Tibial nerve (tissue), 4 donors: ENCODE results near the gene KIF17. TPM values are rescaled to one million over a fixed set of nuclear protein-coding genes. Genes with fewer than 3 reads are reported as not detected.

Source experiments
- DNase-seq, 2 donors: peaks; one replicate each; pipeline ENCODE4 v3.0.0-alpha.2; 2019; ENCODE audit warnings: low spot score in 2 of 2
- H3K27ac ChIP-seq, 4 donors: fragments of 200-600 bp; sonication (generic) in 3 of 4; one replicate each; pipeline ENCODE4 v1.5.1; 2017 to 2019; ENCODE audit warnings: mild to moderate bottlenecking in 1 of 4
- H3K27me3 ChIP-seq, 2 donors: fragments of 200-600 bp; sonication (generic) in 1 of 2; one replicate each; pipeline versions ENCODE4 v1.5.1 to v1.6.0; 2017 to 2019
- H3K36me3 ChIP-seq, 3 donors: fragments of 200-600 bp; sonication (generic); one replicate each; pipeline ENCODE4 v1.5.1; 2018 to 2019
- H3K4me1 ChIP-seq, 4 donors: fragments of 200-600 bp; sonication (generic) in 3 of 4; one replicate each; pipeline ENCODE4 v1.5.1; 2017 to 2019
- H3K4me3 ChIP-seq, 4 donors: fragments of 200-600 bp; sonication (generic) in 3 of 4; one replicate each; pipeline ENCODE4 v1.5.1; 2017 to 2019; ENCODE audit warnings: mild to moderate bottlenecking in 1 of 4, moderate library complexity in 1 of 4
- H3K9me3 ChIP-seq, 4 donors: fragments of 200-600 bp; sonication (generic) in 3 of 4; one replicate each; pipeline ENCODE4 v1.5.1; 2017 to 2019
- EP300 ChIP-seq, 2 donors: sonication (generic); formaldehyde crosslinking; IDR thresholded peaks; one replicate each; pipeline ENCODE4 v1.6.1; 2017; ENCODE audit warnings: antibody characterized with exemption in 2 of 2, mild to moderate bottlenecking in 1 of 2
- POLR2A ChIP-seq, 2 donors: fragments of 450-650 bp; IDR thresholded peaks; one replicate each; pipeline ENCODE4 v1.6.1; 2017; ENCODE audit warnings: antibody characterized with exemption in 2 of 2, mild to moderate bottlenecking in 2 of 2, moderate library complexity in 2 of 2
- WGBS, 2 donors: methylation state at CpG; one replicate each; pipeline ENCODE4 v1.1.5; 2018; 5-methylcytosine and 5-hydroxymethylcytosine counted together
- total RNA-seq, 4 donors: library from RNA; depleted of rRNA; stranded (reverse); fragments of >200 nt; gene quantifications; one replicate each; pipeline ENCODE4 v1.1.0, GENCODE V29; 2016
- TF ChIP-seq, protein P1 (sequence below), 5 experiments: fragments of 200-600 bp in 3 of 5; fragments of 450-650 bp in 2 of 5; sonication (generic) in 3 of 5; IDR thresholded peaks; one replicate each; pipeline ENCODE4 v1.5.1; 2016 to 2019; ENCODE audit warnings: antibody characterized with exemption in 5 of 5, mild to moderate bottlenecking in 3 of 5, moderate library complexity in 2 of 5

Gene KIF17
- total RNA-seq, 4 donors from 2014 or later, result 0.59 to 4.2 (median 3.3) TPM

DNA sequence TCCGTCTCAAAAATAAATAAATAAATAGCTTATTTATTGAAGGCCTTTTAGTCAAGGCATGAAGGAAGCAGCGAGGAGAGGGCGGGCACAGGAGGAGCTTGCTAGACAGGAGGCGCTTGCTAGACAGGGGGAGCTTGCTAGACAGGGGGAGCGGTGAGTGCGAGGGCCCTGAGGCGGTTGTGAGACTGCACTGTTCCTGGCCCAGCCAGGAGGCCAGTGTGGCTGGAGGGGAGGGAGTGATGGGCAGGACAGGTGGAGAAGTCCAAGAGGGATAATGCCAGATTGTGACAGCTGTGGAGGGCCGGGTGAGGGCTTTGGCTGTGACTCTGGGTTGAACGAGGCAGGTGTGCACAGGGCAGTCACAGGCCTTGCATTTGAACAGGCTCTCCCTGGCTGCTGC is 18.2 kb downstream of the KIF17 start:
- H3K4me3 ChIP-seq, result no peak overlapping the region
- no peaks in the 10 kb centered on the region for H3K36me3 ChIP-seq
- TF ChIP-seq POLR2A (IDR thresholded peaks at IDR 0.05) (no peak), EP300 (IDR thresholded peaks at IDR 0.05) (no peak)
- TF ChIP-seq, protein P1, sequence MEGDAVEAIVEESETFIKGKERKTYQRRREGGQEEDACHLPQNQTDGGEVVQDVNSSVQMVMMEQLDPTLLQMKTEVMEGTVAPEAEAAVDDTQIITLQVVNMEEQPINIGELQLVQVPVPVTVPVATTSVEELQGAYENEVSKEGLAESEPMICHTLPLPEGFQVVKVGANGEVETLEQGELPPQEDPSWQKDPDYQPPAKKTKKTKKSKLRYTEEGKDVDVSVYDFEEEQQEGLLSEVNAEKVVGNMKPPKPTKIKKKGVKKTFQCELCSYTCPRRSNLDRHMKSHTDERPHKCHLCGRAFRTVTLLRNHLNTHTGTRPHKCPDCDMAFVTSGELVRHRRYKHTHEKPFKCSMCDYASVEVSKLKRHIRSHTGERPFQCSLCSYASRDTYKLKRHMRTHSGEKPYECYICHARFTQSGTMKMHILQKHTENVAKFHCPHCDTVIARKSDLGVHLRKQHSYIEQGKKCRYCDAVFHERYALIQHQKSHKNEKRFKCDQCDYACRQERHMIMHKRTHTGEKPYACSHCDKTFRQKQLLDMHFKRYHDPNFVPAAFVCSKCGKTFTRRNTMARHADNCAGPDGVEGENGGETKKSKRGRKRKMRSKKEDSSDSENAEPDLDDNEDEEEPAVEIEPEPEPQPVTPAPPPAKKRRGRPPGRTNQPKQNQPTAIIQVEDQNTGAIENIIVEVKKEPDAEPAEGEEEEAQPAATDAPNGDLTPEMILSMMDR (IDR thresholded peaks at IDR 0.05), result no peak
- peaks cover 0 to 12% (median 4%) of the 10 kb centered on the region in 4 donors for H3K4me1 ChIP-seq
- H3K9me3 ChIP-seq, result no peaks in the 10 kb centered on the region
- no peak overlapping the region for H3K27ac ChIP-seq
- DNase-seq, result no peak
- no peaks in the 10 kb centered on the region for H3K27me3 ChIP-seq
- WGBS, 2 donors, result 85 to 89% methylated on average over 9 of the region's 9 CpGs

DNA sequence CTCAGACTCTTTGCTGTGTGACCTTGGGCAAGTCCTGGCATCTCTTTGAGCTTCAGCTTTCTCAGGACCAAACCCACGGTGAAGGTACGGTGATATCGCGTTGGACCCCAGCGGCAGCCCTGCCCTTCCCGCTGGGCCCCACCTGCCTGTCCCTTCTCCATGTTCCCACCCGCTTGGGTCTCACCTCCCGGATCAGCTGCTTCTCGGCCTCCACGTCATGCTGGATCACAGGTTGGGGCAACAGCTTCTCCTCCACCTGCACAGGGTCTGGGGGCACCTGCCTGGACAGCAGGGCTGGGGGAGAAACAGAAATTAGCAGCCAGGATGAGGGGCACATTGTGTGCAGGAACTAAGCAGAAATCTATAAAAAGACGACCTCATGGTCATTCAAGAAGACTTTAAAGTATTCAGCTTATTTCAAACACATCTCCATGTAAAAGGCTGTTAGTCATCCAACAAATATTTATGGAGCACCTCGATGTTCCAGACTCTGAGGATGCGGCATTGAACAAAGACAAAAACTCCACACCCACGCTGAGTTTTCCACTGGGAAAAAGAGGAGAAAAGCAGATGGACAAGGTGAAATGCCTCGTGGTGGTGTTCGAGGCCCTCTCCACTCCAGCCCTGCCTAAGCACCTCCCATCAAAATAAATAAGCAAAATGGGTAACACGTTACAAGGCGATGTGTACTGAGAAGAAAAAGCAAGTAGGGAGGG is 19.5 kb downstream of the KIF17 start:
- no peak overlapping the region for H3K27ac ChIP-seq
- H3K4me1 ChIP-seq, result peaks cover 0 to 12% (median 4%) of the 10 kb centered on the region in 4 donors
- no peaks in the 10 kb centered on the region for H3K36me3 ChIP-seq
- H3K9me3 ChIP-seq, result no peaks in the 10 kb centered on the region
- no peak for DNase-seq
- 80 to 84% methylated on average over 18 of the region's 18 CpGs for WGBS, 2 donors
- H3K27me3 ChIP-seq, result no peaks in the 10 kb centered on the region
- H3K4me3 ChIP-seq, result no peak overlapping the region
- no peak for TF ChIP-seq POLR2A (IDR thresholded peaks at IDR 0.05)
- TF ChIP-seq, protein P1 (IDR thresholded peaks at IDR 0.05), result no peak
- TF ChIP-seq EP300 (IDR thresholded peaks at IDR 0.05), result no peak

DNA sequence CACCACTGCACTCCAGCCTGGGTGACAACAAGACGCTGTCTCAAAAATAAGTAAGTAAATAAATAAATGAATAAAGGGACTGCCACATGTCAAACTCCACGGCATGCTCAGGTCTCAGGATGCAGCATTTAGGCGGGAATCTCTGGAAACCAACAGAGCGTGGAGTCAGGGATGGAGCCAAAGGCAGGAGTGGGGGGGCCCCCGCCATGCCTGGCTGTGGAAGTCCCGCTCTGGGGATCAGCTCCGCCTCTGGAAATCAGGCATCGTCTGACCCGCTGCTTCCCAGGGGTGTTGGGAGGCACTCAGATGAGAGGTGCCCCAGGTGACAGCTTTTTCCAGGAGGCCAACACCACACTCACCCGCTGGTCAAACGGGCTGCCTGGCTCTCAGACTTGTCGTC is 20.2 kb downstream of the KIF17 start:
- Histone ChIP-seq H3K4me1 (peaks cover 0 to 12% (median 4%) of the 10 kb centered on the region in 4 donors), H3K27me3 (no peaks in the 10 kb centered on the region), H3K9me3 (no peaks in the 10 kb centered on the region), H3K4me3 (no peak overlapping the region), H3K27ac (peak overlapping the region in 2 of 4 donors; percentile 84 to 88), H3K36me3 (no peaks in the 10 kb centered on the region)
- TF ChIP-seq EP300 (IDR thresholded peaks at IDR 0.05) (no peak), POLR2A (IDR thresholded peaks at IDR 0.05) (no peak)
- TF ChIP-seq, protein P1 (IDR thresholded peaks at IDR 0.05), result no peak
- 83 to 90% methylated on average over 11 to 12 of the region's 12 CpGs for WGBS, 2 donors
- DNase-seq, result no peak

DNA sequence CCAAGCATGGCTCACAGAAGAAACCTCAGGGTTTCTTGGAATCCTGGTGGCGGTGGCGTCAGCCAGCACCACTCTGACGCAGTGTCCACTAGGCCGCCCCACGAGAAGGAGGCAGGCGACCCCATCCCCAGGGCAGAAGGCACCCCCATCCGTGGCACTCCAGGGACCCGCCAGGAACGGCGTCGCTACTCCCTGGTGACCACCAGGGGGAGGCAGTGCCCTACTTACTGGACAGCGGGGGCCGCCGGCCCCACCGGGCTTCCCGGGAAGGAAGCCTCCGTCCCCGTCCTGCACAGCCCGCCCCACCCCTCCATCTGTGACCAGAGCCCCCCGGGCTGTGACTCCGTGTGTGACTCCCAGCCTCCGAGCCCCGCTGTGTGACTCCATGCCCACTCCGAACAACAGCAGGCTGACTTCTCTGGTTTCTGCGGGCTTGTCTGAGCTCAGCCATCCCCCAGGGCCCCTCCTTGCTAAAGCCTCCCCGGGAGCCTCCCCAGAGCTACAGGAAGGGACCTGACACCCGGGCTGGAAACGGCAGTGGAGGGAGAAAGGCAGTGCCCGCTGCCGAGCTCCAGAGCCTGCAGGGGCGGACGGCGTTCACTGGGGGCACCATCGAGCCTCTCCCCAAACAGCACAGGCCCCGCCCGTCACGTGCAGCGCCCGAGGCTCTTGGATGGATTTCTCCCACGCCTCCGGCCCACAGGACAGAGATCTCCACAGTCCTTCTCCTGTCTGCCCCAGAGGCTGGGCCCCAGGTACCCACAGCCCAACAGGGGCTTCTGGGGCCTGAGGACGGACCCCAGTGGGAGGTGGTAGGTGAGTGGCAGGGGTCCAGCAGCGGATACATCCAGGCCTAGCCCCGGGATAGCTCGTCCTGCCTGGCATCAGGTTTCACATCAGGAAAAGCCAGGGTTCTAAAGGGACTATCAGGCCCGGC is 21.1 kb downstream of the KIF17 start:
- peak overlapping the region; percentile 71 to 93 (median 86) for H3K27ac ChIP-seq
- no peaks in the 10 kb centered on the region for H3K36me3 ChIP-seq
- H3K27me3 ChIP-seq, result no peaks in the 10 kb centered on the region
- peak; percentile 72 to 83 for DNase-seq
- peaks cover 0 to 7% (median 0%) of the 10 kb centered on the region in 4 donors for H3K9me3 ChIP-seq
- peak overlapping the region; percentile 51 to 81 (median 60) for H3K4me3 ChIP-seq
- TF ChIP-seq POLR2A (IDR thresholded peaks at IDR 0.05) (no peak), EP300 (IDR thresholded peaks at IDR 0.05) (peak in 1 of 2 donors; percentile 61)
- TF ChIP-seq, protein P1 (IDR thresholded peaks at IDR 0.05), result peak; percentile 87 to 97 (median 94)
- WGBS, 2 donors, result 1 to 3% methylated on average over 30 to 45 of the region's 46 CpGs
- H3K4me1 ChIP-seq, result peaks cover 0 to 12% (median 4%) of the 10 kb centered on the region in 4 donors
